Inferior parietal cortex (tissue), 1 donor: ENCODE data around the gene TMEM209.
"Not testable (repeated sequence)": the region's sequence is repeated elsewhere in the genome, so short reads cannot be mapped to it uniquely, and the experiment has no call there.

Experiments used
- DNase-seq: peaks from one replicate; pipeline ENCODE4 v3.0.0-alpha.2; 2016; ENCODE audit errors: extremely low spot score

The TMEM209 gene

DNA sequence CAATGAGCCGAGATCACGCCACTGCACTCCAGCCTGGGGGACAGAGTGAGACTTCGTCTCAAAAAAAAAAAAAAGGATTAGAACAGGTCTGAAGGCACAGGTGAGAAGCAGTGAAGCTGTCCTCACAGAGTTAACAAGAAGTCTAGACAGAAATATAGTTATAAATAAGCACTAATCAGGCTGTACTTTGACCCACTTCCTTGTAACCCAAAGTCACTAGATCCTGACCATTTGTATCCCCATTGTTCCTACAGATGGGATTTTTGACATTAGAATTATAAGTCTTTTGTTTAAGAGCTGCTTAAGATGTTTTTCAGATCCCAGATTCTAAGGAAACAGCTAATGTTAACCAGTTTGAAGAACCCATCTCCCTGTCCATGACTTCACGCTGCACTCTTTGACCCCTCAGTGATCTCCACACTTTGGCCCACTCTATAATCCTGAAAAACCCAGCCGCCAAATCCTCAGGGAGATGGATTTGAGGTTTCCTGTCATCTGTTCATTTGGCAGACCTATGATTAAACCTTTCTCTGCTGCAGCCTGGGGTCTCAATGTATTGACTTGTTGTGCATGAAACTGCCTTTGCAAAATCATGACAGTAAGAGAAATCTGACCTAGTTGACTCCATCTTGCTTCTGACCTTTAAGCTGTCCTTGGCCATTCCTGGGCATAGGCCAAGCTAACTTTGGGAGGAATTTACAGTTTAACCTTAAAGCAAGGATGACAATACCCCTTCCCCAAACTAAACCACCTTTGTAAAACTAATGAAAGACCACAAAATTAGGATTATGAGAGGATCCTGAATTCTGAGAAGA lies 13.8 kb upstream of the TMEM209 start:
- DNase-seq: no peak

DNA sequence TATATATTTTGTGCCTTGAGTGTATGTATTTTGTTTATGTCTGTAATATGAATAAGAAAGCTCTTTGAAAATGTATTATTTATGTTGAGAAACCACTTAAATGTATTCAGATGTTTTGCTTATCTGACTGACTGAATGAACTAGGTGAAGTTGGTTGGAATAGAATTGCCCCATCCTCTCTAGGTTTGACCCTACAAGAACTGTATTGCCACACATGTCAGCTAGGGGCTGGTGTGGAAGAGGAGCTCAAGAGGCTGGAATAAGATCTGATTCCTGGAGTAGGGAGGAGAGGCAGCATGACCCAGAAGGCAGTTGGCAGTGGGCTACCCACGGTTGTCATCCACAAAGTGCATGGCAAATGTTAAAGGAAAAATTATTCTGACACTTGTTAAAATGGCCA lies 11.5 kb upstream of the TMEM209 start:
- no peak for DNase-seq

GRCh38 chr7:130216025-130216424 lies 10.8 kb upstream of the TMEM209 start:
- no peak for DNase-seq

- DNase-seq: no peak
Measured at GRCh38 chr7:130213828-130214227, 8.6 kb upstream of the TMEM209 start.

DNA sequence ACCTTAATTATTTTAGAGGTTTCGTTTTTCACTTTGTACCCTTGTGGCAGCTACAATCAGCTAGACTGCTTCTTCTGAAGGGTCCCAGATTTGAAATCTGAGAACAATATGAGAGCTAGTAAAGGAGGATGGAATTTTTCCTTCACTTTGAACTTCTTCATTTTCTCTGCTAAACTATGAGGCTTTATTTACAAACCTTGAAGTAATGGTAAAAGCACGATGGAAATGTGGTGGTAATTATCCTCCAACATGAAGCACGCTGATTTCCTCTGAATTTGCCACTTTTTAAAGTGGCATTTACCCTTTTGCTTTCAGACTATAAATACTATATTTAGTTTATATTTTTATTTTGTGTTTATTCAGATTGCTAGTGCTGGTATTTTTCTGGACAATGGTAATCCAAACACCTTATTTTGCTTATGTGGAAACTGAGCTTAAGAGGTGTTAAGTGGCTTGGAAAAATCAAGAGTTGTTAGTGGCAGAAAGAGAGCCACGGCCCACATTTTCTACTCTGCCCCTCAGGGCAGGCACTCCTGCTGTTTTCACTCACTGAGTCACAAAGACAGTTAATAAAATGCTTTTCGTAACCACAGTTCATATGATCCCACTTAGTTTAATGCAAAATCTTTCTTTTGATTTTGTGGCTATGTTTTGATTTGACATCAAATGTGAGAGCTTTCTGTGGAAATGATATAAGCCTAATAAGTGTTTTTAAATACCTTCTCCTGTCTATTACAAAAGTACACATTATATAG lies 5.2 kb upstream of the TMEM209 start:
- DNase-seq: no peak

DNA sequence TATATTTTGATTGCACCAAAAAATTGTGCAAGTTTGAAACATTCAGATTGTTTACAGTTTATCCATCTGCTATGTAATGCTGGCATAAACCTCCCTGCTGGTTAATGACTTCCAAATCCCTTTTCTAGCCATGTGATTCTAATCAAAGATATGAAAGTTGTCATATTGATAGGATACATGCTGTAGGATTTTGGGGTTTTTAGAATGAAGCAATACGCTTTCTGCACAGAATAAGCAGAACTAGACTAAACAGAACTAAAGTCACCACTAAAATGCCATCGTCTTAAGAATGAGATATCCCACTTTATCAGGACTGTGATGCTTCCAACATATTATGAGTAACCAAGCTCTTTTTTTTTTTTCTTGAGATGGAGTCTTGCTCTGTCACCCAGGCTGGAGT lies 3.3 kb upstream of the TMEM209 start:
- DNase-seq: no peak

DNA sequence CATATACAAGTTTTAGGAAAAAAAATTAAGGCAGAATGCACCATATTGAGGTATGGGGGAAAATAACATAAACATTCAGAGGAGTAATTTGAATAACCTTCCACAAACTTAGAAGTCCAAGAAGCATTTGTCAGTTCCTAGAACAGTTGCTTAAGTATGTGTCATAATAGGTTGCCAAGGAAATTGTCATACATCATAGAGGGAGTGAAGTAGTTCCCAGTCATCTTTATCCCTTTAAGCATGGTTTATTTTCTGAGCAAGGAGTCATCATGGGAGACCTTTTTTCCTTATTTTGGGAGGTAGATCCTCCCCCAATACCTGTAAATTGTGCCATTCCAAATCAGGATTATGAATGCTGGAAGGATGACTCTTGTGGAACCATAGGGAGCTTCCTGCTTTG lies 2.4 kb upstream of the TMEM209 start, which contains the start of gene SSMEM1:
TSS of gene SSMEM1 (plus strand) at position 219 of the 400 bp plus-strand sequence. CDS start at position 270, 51 bp downstream.
- no peak for DNase-seq

GRCh38 chr7:130207033-130207432 lies 1.8 kb upstream of the TMEM209 start:
- DNase-seq: no peak

- DNase-seq: no peak
Measured at GRCh38 chr7:130201796-130202195, 3.4 kb downstream of the TMEM209 start.

DNA sequence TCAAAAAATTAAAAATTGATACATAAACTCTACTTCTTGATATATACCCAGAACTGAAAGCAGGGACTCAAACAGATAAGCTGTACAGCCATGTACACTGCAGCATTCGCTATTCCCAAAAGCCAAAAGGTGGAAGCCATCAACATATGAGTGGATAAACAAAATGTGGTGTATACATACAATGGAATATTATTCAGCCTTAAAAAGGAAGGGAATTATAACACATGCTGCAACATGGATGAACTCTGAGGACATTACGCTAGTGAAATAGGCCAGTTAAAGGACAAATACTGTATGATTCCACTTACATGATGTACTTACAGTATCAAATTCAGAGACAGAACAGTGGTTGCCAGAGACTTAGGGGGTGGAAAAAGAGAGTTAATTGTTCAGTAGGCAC lies 8.1 kb downstream of the TMEM209 start:
- DNase-seq: no peak

GRCh38 chr7:130196476-130196875 lies 8.7 kb downstream of the TMEM209 start:
- no peak for DNase-seq

DNA sequence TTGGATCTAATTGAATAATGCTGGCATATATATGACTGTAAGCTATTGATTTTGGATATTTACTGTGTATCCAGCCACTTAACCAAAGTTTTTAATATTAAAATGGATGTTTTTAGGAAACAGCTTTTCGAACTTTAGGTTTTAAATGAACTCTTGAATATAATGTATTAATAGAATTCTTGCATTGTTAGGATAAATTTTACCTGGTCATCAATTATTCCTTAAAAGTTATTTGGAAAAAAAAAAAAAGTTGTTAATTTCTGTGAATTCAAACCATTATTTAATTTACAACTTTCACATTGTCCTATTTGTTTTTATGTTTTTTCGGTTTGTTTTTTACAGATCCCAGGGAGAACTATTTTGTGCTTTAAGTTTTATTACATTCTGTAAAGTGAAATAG lies 9.8 kb downstream of the TMEM209 start:
- DNase-seq: no peak

DNA sequence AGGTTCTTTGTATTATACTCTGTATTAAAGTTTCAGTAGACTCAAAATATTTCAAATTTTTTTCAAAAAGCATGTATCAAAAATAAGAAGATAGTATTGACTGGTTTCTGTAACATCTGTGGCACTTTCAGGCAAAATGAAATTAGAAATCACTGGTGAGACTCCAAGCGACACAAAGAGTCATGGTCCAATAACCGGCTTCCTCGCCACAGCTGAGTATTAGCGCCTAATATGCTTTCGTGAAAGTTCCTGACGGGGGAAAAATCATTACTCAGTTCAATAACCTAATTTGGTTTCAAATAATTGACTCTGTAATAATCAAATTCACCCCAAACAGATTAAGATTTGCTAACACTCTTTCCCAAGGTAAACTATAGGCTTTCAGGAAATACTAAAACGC lies 13.4 kb downstream of the TMEM209 start:
- no peak for DNase-seq

DNA sequence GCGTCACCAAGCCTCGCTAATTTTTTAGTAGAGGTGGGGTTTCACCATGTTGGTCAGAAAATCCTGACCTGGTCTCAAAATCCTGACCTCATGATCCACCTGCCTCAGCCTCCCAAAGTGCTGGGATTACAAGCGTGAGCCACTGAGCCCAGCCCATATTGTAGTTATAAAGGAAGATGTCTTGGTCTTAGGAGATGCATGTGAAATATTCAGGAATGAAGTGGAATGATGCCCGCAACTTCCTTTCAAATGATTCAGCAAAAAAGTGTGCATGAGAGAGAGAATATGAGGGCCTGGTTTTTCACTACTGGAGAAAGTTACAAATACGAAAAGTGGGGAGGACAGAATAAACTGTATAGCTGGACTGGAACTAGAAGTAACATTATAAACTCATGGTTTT lies 15.9 kb downstream of the TMEM209 start:
- DNase-seq: no peak

- no peak for DNase-seq
Measured at GRCh38 chr7:130187360-130187759, 17.8 kb downstream of the TMEM209 start.

DNA sequence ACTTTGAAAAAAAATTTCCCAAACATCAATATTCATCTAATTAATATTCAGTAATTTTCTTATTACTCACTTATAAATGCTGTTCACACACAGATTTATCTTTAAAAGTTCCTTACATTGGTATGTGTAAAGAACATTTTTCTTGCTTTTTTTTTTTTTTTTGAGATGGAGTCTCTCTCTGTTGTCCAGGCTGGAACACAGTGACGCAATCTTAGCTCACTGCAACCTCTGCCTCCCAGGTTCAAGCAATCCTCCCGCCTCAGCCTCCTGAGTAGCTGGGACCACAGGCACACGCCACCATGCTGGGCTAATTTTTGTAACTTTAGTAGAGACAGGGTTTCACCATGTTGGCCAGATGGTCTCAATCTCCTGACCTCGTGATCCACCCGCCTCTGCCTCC lies 20.9 kb downstream of the TMEM209 start:
- not testable (repeated sequence) for DNase-seq

DNA sequence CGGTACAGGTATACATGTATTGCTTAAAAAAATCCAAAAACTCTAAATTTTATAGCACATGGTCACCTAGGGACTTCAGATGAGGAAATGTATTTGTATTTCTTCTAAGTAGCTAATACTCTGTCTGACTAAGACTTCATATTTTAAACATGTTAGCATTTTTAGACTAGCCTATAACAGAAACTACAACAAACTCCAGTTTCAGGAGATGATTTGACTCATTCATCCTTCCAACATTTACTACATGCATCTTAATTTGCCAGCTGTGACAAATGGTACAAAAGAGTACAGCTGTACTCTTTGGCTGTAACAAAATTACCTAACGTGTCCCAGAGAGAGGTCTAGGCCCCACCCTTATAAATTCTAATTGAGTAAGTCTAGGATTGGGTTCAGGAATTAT lies 22.2 kb downstream of the TMEM209 start:
- no peak for DNase-seq

- no peak for DNase-seq
Measured at GRCh38 chr7:130181263-130181605, 24.0 kb downstream of the TMEM209 start.

GRCh38 chr7:130180571-130181262 lies 24.5 kb downstream of the TMEM209 start:
- peak; percentile 8 for DNase-seq

DNA sequence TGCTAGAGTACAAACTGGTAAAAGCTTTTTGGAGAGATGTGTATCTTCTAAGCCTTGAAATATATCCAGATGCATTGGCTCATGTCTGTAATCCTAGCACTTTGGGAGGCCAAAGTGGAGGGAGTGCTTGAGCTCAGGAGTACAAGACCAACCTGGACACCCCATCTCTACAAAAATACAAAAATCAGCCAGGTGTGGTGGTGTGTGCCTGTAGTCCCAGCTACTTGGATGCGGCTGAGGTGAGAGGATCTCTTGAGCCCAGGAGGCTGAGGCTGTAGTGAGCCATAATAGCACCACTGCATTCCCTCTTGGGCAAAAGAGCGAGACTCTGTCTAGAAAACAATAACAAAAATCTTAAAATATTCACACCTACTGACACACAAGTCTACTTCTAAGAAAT lies 25.6 kb downstream of the TMEM209 start:
- DNase-seq: no peak

GRCh38 chr7:130178251-130178650 lies 27.0 kb downstream of the TMEM209 start:
- no peak for DNase-seq

- DNase-seq: no peak
Measured at GRCh38 chr7:130174237-130174959, 30.8 kb downstream of the TMEM209 start.
